ENCODE results near the gene SAT2.
"Not testable (repeated sequence)": the region's sequence is repeated elsewhere in the genome, so short reads cannot be mapped to it uniquely, and the experiment has no call there.

The SAT2 gene

GRCh38 chr17:7612294-7612640 lies 15.4 kb downstream of the SAT2 start:
- Histone ChIP-seq H3K4me3 (ENCODE audit: low read length) (no peak overlapping the region), H3K27me3 (replicated peaks; ENCODE audit: insufficient read depth, low read length) (no peaks in the 10 kb centered on the region), H2AFZ (ENCODE audit: low read length) (no peak overlapping the region), H3K9me2 (replicated peaks; ENCODE audit: insufficient read depth, low read length) (no peaks in the 10 kb centered on the region), H3K36me3 (replicated peaks; ENCODE audit: insufficient read depth, low read length) (no peaks in the 10 kb centered on the region), H3F3A (ENCODE audit: insufficient read depth, low read length) (no peaks in the 10 kb centered on the region), H3K9ac (ENCODE audit: low read length) (no peak overlapping the region), H3K4me2 (ENCODE audit: low read depth, low read length) (no peak overlapping the region), H4K20me1 (ENCODE audit: insufficient read depth, low read length) (no peaks in the 10 kb centered on the region), H3K9me3 (replicated peaks; ENCODE audit: insufficient read depth, low read length) (no peaks in the 10 kb centered on the region), H3K27ac (ENCODE audit: low read length) (no peak overlapping the region), H3K79me2 (ENCODE audit: low read length) (peaks cover 47% of the 10 kb centered on the region), H3K4me1 (ENCODE audit: low read length) (0 out of 2 replicates have a peak, but pooled peaks cover 7% of the 10 kb centered on the region)
- TF ChIP-seq EZH2phosphoT487 (IDR thresholded peaks at IDR 0.05; ENCODE audit: low read length) (no peak), EZH2 (optimal IDR thresholded peaks at IDR 0.05; ENCODE audit: low read depth, low read length) (no peak), CTCF (IDR thresholded peaks at IDR 0.05; ENCODE audit: low read length) (no peak)
- no peak for DNase-seq

GRCh38 chr17:7611635-7612293 lies 15.9 kb downstream of the SAT2 start:
- no peak overlapping the region for H3K4me2 ChIP-seq (ENCODE audit: low read depth, low read length)
- H3K79me2 ChIP-seq (ENCODE audit: low read length): peaks cover 47% of the 10 kb centered on the region
- no peaks in the 10 kb centered on the region for H3K9me2 ChIP-seq (replicated peaks; ENCODE audit: insufficient read depth, low read length)
- H3K9me3 ChIP-seq (replicated peaks; ENCODE audit: insufficient read depth, low read length): no peaks in the 10 kb centered on the region
- no peaks in the 10 kb centered on the region for H3K27me3 ChIP-seq (replicated peaks; ENCODE audit: insufficient read depth, low read length)
- no peak overlapping the region for H3K27ac ChIP-seq (ENCODE audit: low read length)
- no peaks in the 10 kb centered on the region for H3F3A ChIP-seq (ENCODE audit: insufficient read depth, low read length)
- no peak for TF ChIP-seq EZH2 (optimal IDR thresholded peaks at IDR 0.05; ENCODE audit: low read depth, low read length)
- H3K36me3 ChIP-seq (replicated peaks; ENCODE audit: insufficient read depth, low read length): no peaks in the 10 kb centered on the region
- no peak for DNase-seq
- H4K20me1 ChIP-seq (ENCODE audit: insufficient read depth, low read length): no peaks in the 10 kb centered on the region
- H2AFZ ChIP-seq (ENCODE audit: low read length): no peak overlapping the region
- 0 out of 2 replicates have a peak, but pooled peaks cover 7% of the 10 kb centered on the region for H3K4me1 ChIP-seq (ENCODE audit: low read length)
- no peak overlapping the region for H3K9ac ChIP-seq (ENCODE audit: low read length)
- H3K4me3 ChIP-seq (ENCODE audit: low read length): no peak overlapping the region

GRCh38 chr17:7610641-7611040 lies 17.0 kb downstream of the SAT2 start:
- no peak overlapping the region for H2AFZ ChIP-seq (ENCODE audit: low read length)
- H4K20me1 ChIP-seq (ENCODE audit: insufficient read depth, low read length): no peaks in the 10 kb centered on the region
- H3K9ac ChIP-seq (ENCODE audit: low read length): no peak overlapping the region
- H3F3A ChIP-seq (ENCODE audit: insufficient read depth, low read length): no peaks in the 10 kb centered on the region
- no peak overlapping the region for H3K27ac ChIP-seq (ENCODE audit: low read length)
- H3K4me2 ChIP-seq (ENCODE audit: low read depth, low read length): no peak overlapping the region
- no peaks in the 10 kb centered on the region for H3K9me3 ChIP-seq (replicated peaks; ENCODE audit: insufficient read depth, low read length)
- H3K9me2 ChIP-seq (replicated peaks; ENCODE audit: insufficient read depth, low read length): no peaks in the 10 kb centered on the region
- TF ChIP-seq EZH2phosphoT487 (IDR thresholded peaks at IDR 0.05; ENCODE audit: low read length) (no peak), EZH2 (optimal IDR thresholded peaks at IDR 0.05; ENCODE audit: low read depth, low read length) (no peak), CTCF (IDR thresholded peaks at IDR 0.05; ENCODE audit: low read length) (no peak)
- no peaks in the 10 kb centered on the region for H3K27me3 ChIP-seq (replicated peaks; ENCODE audit: insufficient read depth, low read length)
- H3K79me2 ChIP-seq (ENCODE audit: low read length): peaks cover 53% of the 10 kb centered on the region
- no peaks in the 10 kb centered on the region for H3K36me3 ChIP-seq (replicated peaks; ENCODE audit: insufficient read depth, low read length)
- H3K4me1 ChIP-seq (ENCODE audit: low read length): 0 out of 2 replicates have a peak, but pooled peaks cover 7% of the 10 kb centered on the region
- DNase-seq: no peak
- no peak overlapping the region for H3K4me3 ChIP-seq (ENCODE audit: low read length)

GRCh38 chr17:7606280-7606679 lies 21.3 kb downstream of the SAT2 start:
- Histone ChIP-seq H3K27me3 (replicated peaks; ENCODE audit: insufficient read depth, low read length) (no peaks in the 10 kb centered on the region), H3K4me1 (ENCODE audit: low read length) (no peaks in the 10 kb centered on the region), H3K36me3 (replicated peaks; ENCODE audit: insufficient read depth, low read length) (peaks cover 4% of the 10 kb centered on the region), H3K79me2 (ENCODE audit: low read length) (peaks cover 24% of the 10 kb centered on the region), H2AFZ (ENCODE audit: low read length) (no peak overlapping the region), H3K27ac (ENCODE audit: low read length) (no peak overlapping the region), H3K4me2 (ENCODE audit: low read depth, low read length) (no peak overlapping the region), H3K9ac (ENCODE audit: low read length) (no peak overlapping the region), H3K9me3 (replicated peaks; ENCODE audit: insufficient read depth, low read length) (no peaks in the 10 kb centered on the region), H4K20me1 (ENCODE audit: insufficient read depth, low read length) (no peaks in the 10 kb centered on the region), H3K4me3 (ENCODE audit: low read length) (no peak overlapping the region), H3F3A (ENCODE audit: insufficient read depth, low read length) (no peaks in the 10 kb centered on the region), H3K9me2 (replicated peaks; ENCODE audit: insufficient read depth, low read length) (no peaks in the 10 kb centered on the region)
- DNase-seq: no peak
- TF ChIP-seq EZH2 (optimal IDR thresholded peaks at IDR 0.05; ENCODE audit: low read depth, low read length) (no peak), CTCF (IDR thresholded peaks at IDR 0.05; ENCODE audit: low read length) (no peak), EZH2phosphoT487 (IDR thresholded peaks at IDR 0.05; ENCODE audit: low read length) (no peak)

GRCh38 chr17:7597561-7597960 lies 30.1 kb downstream of the SAT2 start:
- not testable (repeated sequence) for H3K4me1 ChIP-seq (ENCODE audit: low read length); H3F3A ChIP-seq (ENCODE audit: insufficient read depth, low read length); H3K36me3 ChIP-seq (replicated peaks; ENCODE audit: insufficient read depth, low read length); H3K9ac ChIP-seq (ENCODE audit: low read length); H4K20me1 ChIP-seq (ENCODE audit: insufficient read depth, low read length); H3K4me3 ChIP-seq (ENCODE audit: low read length); H3K27me3 ChIP-seq (replicated peaks; ENCODE audit: insufficient read depth, low read length); H3K79me2 ChIP-seq (ENCODE audit: low read length); H3K9me2 ChIP-seq (replicated peaks; ENCODE audit: insufficient read depth, low read length); H3K27ac ChIP-seq (ENCODE audit: low read length); DNase-seq; H3K9me3 ChIP-seq (replicated peaks; ENCODE audit: insufficient read depth, low read length); H3K4me2 ChIP-seq (ENCODE audit: low read depth, low read length); H2AFZ ChIP-seq (ENCODE audit: low read length)

Data from MM.1S (cell line).